HEK293T (cell line): ENCODE data around the gene C2orf78.
"Not testable (repeated sequence)": the region's sequence is repeated elsewhere in the genome, so short reads cannot be mapped to it uniquely, and the experiment has no call there.

ENCODE experiments used
- CTCF ChIA-PET: fragments of 350-600 bp; formaldehyde crosslinking; extraction: SDS; loops from one replicate; lab custom pipeline; 2021; ENCODE audit warnings: antibody characterized with exemption, inconsistent platforms; lab: Yijun Ruan, JAX
- POLR2A ChIA-PET: fragments of 350-600 bp; formaldehyde crosslinking; extraction: SDS; loops from one replicate; lab custom pipeline; 2020; ENCODE audit warnings: antibody characterized with exemption, inconsistent platforms; lab: Yijun Ruan, JAX
- DNase-seq: peaks from one replicate; pipeline ENCODE4 v3.0.0; 2012; ENCODE audit warnings: mixed read lengths; ENCODE audit errors: extremely low spot score
- ARNT ChIP-seq: fragments of 450-650 bp; IDR thresholded peaks from 2 replicates; pipeline ENCODE4 v1.6.1; 2017; ENCODE audit warnings: mild to moderate bottlenecking
- BHLHE40 ChIP-seq: fragments of 450-650 bp; IDR thresholded peaks from 2 replicates; pipeline ENCODE4 v1.6.1; 2016; ENCODE audit warnings: mild to moderate bottlenecking, moderate library complexity, borderline replicate concordance
- CTBP1 ChIP-seq: fragments of 450-650 bp; IDR thresholded peaks from 2 replicates; pipeline ENCODE4 v1.6.1; 2016; ENCODE audit warnings: borderline replicate concordance
- ELF4 ChIP-seq: fragments of 450-650 bp; IDR thresholded peaks from 2 replicates; pipeline ENCODE4 v1.6.1; 2017; ENCODE audit warnings: antibody characterized with exemption
- FOXA1 ChIP-seq: fragments of 450-650 bp; IDR thresholded peaks from 2 replicates; pipeline ENCODE4 v1.6.1; 2016; ENCODE audit warnings: mild to moderate bottlenecking
- FOXM1 ChIP-seq: fragments of 450-650 bp; IDR thresholded peaks from 2 replicates; pipeline ENCODE4 v1.6.1; 2017; ENCODE audit warnings: mild to moderate bottlenecking, borderline replicate concordance
- HDGF ChIP-seq: fragments of 450-650 bp; IDR thresholded peaks from 2 replicates; pipeline ENCODE4 v1.6.1; 2017; ENCODE audit warnings: antibody characterized with exemption, borderline replicate concordance
- L3MBTL2 ChIP-seq: fragments of 450-650 bp; conservative IDR thresholded peaks from 2 replicates; pipeline ENCODE4 v1.6.1; 2016; ENCODE audit warnings: mild to moderate bottlenecking
- LEF1 ChIP-seq: fragments of 450-650 bp; IDR thresholded peaks from 2 replicates; pipeline ENCODE4 v1.6.1; 2017; ENCODE audit warnings: mild to moderate bottlenecking, borderline replicate concordance
- NFRKB ChIP-seq: fragments of 450-650 bp; IDR thresholded peaks from 2 replicates; pipeline ENCODE4 v1.6.1; 2016; ENCODE audit warnings: mild to moderate bottlenecking, moderate library complexity
- SP1 ChIP-seq: fragments of 450-650 bp; IDR thresholded peaks from 2 replicates; pipeline ENCODE4 v1.6.1; 2017
- SUZ12 ChIP-seq: fragments of 450-650 bp; IDR thresholded peaks from 2 replicates; pipeline ENCODE4 v1.6.1; 2016; ENCODE audit warnings: mild to moderate bottlenecking
- TARDBP ChIP-seq: fragments of 450-650 bp; IDR thresholded peaks from 2 replicates; pipeline ENCODE4 v1.6.1; 2016
- ZNF384 ChIP-seq: fragments of 450-650 bp; IDR thresholded peaks from 2 replicates; pipeline ENCODE4 v1.6.1; 2016
- TF ChIP-seq, protein P1 (sequence below): fragments of 450-650 bp; IDR thresholded peaks from 2 replicates; pipeline ENCODE4 v1.6.1; 2016

Gene C2orf78

DNA sequence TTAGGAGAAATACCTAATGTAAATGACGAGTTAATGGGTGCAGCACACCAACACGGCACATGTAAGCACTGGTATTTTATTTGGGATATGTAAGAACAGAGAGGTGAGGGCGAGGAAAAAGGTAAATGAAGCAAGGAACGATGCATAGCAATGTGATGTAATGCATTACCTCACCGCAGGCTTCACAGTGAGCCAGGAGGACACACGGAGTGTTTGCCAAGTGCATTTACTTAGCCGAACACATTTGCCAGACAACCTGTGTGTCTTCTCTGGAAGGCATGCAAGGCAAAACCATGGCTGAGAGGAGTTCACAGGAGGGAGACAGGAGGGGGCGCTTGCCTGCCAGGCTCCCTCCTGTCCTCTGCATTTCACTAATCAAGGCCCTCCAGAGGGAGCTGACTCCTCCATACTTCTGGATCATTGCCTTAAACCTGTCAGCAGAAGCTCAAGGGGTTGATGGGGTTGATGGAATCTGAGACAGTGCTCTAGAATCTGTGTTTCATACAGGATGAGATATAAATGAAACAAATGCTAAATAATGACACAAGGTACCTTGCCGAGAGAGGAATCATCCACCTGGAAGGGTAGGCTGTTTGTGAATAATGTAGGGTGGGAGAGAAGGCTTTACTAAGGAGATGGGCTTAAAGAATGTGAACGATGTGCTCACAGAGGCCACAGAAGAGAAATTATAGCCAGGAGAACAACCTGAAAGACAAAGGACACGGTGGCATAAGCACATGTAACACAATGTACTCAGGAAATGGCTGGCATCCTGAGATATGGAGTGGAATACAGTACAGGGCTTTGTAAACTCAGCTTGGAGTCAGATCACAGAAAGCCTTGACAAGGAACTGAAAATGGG lies 37.7 kb upstream of the C2orf78 start:
- CTCF ChIA-PET = no interaction called here
- POLR2A ChIA-PET = interaction anchor here (2.7 kb wide), 1 partner anchor 9 kb away, joined by 9 read pairs; the partner anchor contains the start of gene TPRKB
- no peak for DNase-seq
- TF ChIP-seq ARNT = no peak
- no peak for TF ChIP-seq TARDBP

GRCh38 chr2:73746877-73747208 lies 37.1 kb upstream of the C2orf78 start:
- CTCF ChIA-PET = no interaction called here
- TF ChIP-seq HDGF = no peak
- TF ChIP-seq SP1 = no peak
- TF ChIP-seq LEF1 = no peak
- no peak for TF ChIP-seq SUZ12
- TF ChIP-seq TARDBP = no peak
- TF ChIP-seq CTBP1 = no peak
- TF ChIP-seq, protein P1, sequence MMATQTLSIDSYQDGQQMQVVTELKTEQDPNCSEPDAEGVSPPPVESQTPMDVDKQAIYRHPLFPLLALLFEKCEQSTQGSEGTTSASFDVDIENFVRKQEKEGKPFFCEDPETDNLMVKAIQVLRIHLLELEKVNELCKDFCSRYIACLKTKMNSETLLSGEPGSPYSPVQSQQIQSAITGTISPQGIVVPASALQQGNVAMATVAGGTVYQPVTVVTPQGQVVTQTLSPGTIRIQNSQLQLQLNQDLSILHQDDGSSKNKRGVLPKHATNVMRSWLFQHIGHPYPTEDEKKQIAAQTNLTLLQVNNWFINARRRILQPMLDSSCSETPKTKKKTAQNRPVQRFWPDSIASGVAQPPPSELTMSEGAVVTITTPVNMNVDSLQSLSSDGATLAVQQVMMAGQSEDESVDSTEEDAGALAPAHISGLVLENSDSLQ = no peak
- POLR2A ChIA-PET = interaction anchor here (2.7 kb wide), 1 partner anchor 9 kb away, joined by 9 read pairs; the partner anchor contains the start of gene TPRKB
- DNase-seq = no peak

DNA sequence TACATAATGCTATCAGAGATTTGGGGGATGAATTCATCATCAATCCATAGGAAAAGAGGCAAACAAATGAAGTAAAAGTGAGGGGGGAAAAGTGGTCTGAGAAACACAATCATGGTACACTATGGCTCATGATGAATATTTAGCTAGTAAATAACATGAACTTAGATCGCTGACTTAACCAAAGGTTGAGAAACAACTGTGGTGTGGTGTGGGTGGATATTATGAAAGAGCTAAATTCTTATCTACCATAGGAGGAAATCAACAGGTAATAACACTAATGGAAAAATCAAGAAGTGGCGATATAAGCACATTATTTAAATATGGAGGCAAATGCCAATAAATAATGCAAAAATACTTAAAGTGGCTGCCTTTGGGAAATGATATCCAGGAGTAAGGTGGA lies 34.7 kb upstream of the C2orf78 start:
- ChIA-PET POLR2A (interaction anchor here (1.6 kb wide), 1 partner anchor 12 kb away, joined by 3 read pairs; the partner anchor contains the start of gene TPRKB), CTCF (no interaction called here)
- TF ChIP-seq HDGF (no peak), FOXM1 (no peak), FOXA1 (no peak), SUZ12 (no peak), SP1 (no peak), L3MBTL2 (no peak), BHLHE40 (no peak), LEF1 (no peak)
- DNase-seq = no peak

GRCh38 chr2:73754332-73754731 lies 29.7 kb upstream of the C2orf78 start:
- CTCF ChIA-PET, POLR2A ChIA-PET, DNase-seq: not testable (repeated sequence)

DNA sequence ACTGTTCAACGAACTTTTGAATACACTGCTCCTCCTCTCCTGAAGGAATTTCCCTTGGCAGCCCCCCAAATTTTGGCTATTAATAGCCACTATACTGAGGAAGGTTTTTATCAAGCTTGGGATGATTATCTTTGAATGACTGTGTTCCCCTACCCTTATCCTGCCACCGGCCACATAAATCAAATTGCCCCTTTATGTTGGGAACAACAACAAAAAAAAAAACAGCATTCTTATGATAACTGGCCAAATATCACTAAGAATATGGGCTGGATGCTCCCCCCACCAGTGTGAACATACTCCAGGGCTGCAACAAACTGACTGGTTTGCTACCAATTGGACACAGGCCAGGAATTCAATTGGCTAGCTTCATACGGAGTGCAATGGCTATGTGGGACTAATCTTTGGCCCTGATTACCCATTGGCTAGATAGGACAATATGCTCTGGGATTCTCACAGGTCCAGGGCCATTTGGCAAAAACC lies 24.7 kb upstream of the C2orf78 start:
- POLR2A ChIA-PET = no interaction called here
- TF ChIP-seq BHLHE40 (no peak), ZNF384 (no peak), NFRKB (no peak), L3MBTL2 (no peak)
- TF ChIP-seq, protein P1 = no peak
- CTCF ChIA-PET = no interaction called here
- DNase-seq = no peak

GRCh38 chr2:73759904-73760303 lies 24.1 kb upstream of the C2orf78 start:
- CTCF ChIA-PET = no interaction called here
- no peak for DNase-seq
- POLR2A ChIA-PET = no interaction called here

DNA sequence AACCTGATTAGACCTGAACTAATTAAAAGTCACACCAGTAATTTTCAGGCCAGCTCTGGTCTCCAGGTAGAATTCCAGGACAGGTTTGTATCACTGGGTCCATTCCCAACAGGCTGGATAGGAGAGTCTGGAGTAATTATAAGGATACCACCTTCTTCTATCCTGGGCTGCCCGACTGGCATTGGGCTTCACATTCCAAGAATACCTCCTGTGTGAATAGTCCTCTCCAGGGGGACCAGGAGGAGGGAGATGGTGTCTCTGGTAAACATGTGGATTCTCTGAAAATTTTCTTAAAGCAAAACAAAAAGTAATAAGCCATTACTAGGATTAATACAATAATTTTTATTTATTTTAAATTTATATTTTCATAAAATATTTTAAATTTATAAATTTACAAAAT lies 21.4 kb upstream of the C2orf78 start:
- TF ChIP-seq ARNT (no peak), L3MBTL2 (no peak), SUZ12 (no peak)
- POLR2A ChIA-PET = no interaction called here
- DNase-seq = no peak
- CTCF ChIA-PET = no interaction called here

More at GRCh38 chr2:73759904-73760303, 24.1 kb upstream of the C2orf78 start:
- TF ChIP-seq BHLHE40 = no peak
- no peak for TF ChIP-seq FOXM1
- no peak for TF ChIP-seq ARNT
- TF ChIP-seq, protein P1 = no peak
- no peak for TF ChIP-seq NFRKB
- TF ChIP-seq ZNF384 = no peak
- no peak for TF ChIP-seq CTBP1
- no peak for TF ChIP-seq HDGF
- no peak for TF ChIP-seq FOXA1
- no peak for TF ChIP-seq L3MBTL2
- no peak for TF ChIP-seq LEF1
- no peak for TF ChIP-seq ELF4
